PC-9 (cell line): ENCODE data around the gene DPM2. TPM values are rescaled to one million over a fixed set of nuclear protein-coding genes. Genes with fewer than 3 reads are reported as not detected.

ENCODE experiments used
- BruUV-seq: library from RNA; stranded (reverse); fragments of 400-500 nt; replicated peaks from 2 replicates; lab custom pipeline; 2021; lab: Mats Ljungman, UMichigan
- CTCF ChIA-PET: fragments of 300-600 bp; sonication (Branson Sonifier 250); formaldehyde crosslinking; loops from one replicate; lab custom pipeline; 2022; ENCODE audit warnings: antibody characterized with exemption; lab: Charles Lee
- POLR2A ChIA-PET: fragments of 300-600 bp; sonication (Branson Sonifier 250); formaldehyde crosslinking; loops from one replicate; lab custom pipeline; 2022; ENCODE audit warnings: antibody characterized with exemption; ENCODE audit not compliant: unreplicated experiment; lab: Charles Lee
- DNase-seq, 2 experiments: peaks; one replicate each; pipeline versions ENCODE4 v3.0.0 to v3.0.0-alpha.2; 2015 to 2022; ENCODE audit warnings: mixed read lengths in 1 of 2
- H2AFZ ChIP-seq: fragments of 200-600 bp; sonication (generic); 2 replicates; pipeline ENCODE4 v1.8.1; 2017; ENCODE audit warnings: antibody characterized with exemption
- H3F3A ChIP-seq: fragments of 200-600 bp; sonication (generic); 2 replicates; pipeline ENCODE4 v1.8.1; 2017; ENCODE audit warnings: antibody characterized with exemption, mild to moderate bottlenecking, low read depth; ENCODE audit not compliant: insufficient read depth
- H3K27ac ChIP-seq: fragments of 200-600 bp; sonication (generic); 2 replicates; pipeline ENCODE4 v1.6.1; 2016; ENCODE audit warnings: mixed run types
- H3K27me3 ChIP-seq: fragments of 200-600 bp; sonication (generic); 2 replicates; pipeline ENCODE4 v1.6.1; 2016; ENCODE audit warnings: low read depth, mixed run types; ENCODE audit not compliant: insufficient read depth
- H3K36me3 ChIP-seq: fragments of 200-600 bp; sonication (generic); 2 replicates; pipeline ENCODE4 v1.6.1; 2016; ENCODE audit warnings: low read depth, mixed run types
- H3K4me1 ChIP-seq: fragments of 200-600 bp; sonication (generic); replicated peaks from 2 replicates; pipeline ENCODE4 v1.6.1; 2016; ENCODE audit warnings: mixed run types; ENCODE audit not compliant: insufficient read depth
- H3K4me2 ChIP-seq: fragments of 200-600 bp; sonication (generic); 2 replicates; pipeline ENCODE4 v1.6.1; 2017; ENCODE audit warnings: mixed run types
- H3K4me3 ChIP-seq: fragments of 200-600 bp; sonication (generic); 2 replicates; pipeline ENCODE4 v1.6.1; 2016; ENCODE audit warnings: mixed run types
- H3K79me2 ChIP-seq: fragments of 200-600 bp; sonication (generic); 2 replicates; pipeline ENCODE4 v1.6.1; 2017; ENCODE audit warnings: low read depth, mixed run types
- H3K9me2 ChIP-seq: fragments of 200-600 bp; sonication (generic); 2 replicates; pipeline ENCODE4 v1.8.1; 2017; ENCODE audit warnings: mild to moderate bottlenecking; ENCODE audit not compliant: insufficient read depth
- H3K9me3 ChIP-seq: fragments of 200-600 bp; sonication (generic); 2 replicates; pipeline ENCODE4 v1.8.1; 2016; ENCODE audit warnings: low read depth; ENCODE audit not compliant: insufficient read depth
- H4K20me1 ChIP-seq: fragments of 200-600 bp; sonication (generic); 2 replicates; pipeline ENCODE4 v1.8.1; 2017; ENCODE audit not compliant: insufficient read depth
- CTCF ChIP-seq: fragments of 200-600 bp; sonication (generic); conservative IDR thresholded peaks from 2 replicates; pipeline ENCODE4 v1.6.1; 2017; ENCODE audit warnings: mixed run types, antibody characterized with exemption, mild to moderate bottlenecking, moderate library complexity
- EZH2 ChIP-seq: fragments of 200-600 bp; sonication (generic); IDR thresholded peaks from 2 replicates; pipeline ENCODE4 v1.8.0; 2017; ENCODE audit warnings: antibody characterized with exemption, low read depth
- intact Hi-C: fragments of 100-400 bp; cut with micrococcal nuclease; formaldehyde crosslinking; loops from one replicate; pipeline ENCODE4 v1.10.0; 2022; ENCODE audit not compliant: unreplicated experiment
- total RNA-seq: library from RNA; stranded (reverse); gene quantifications from 2 replicates; pipeline ENCODE4 v1.2.3, GENCODE V29; 2021

The DPM2 gene
- total RNA-seq, 1 experiment from 2014 or later = 79.4 TPM

DNA sequence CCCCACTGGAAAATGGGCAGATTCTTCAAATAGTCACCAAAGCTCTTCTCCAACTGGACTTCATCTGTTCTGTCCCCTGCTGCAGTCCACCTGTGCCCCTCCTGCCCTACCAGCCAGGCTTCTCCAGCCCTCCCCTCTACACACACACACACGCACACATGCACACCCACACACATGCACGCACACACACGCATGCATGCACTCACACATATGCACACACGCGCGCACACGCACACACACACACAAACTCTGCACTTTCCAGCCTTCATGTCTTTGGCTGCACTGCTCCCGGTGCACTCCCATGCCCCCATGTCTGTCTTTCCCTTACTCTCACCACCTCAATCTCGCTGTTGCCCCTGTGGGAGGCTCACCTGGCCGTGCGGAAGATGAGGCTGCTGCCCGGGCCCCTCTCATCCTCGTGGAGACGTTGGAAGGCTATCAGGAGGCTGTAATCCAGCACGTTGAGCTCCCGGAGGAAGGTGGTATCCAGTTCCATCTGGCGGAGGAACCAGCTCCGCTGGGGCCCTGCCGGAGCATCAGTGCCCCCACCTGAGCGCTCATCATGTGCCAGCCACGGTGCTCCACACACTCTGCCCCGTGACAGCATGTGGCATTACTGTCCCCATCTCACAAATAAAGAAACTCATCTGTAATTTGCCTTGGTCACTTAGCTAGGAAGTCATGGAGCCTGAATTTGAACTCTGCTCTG, 12.8 kb downstream of the DPM2 start:
- Histone ChIP-seq H3K27me3 (no peaks in the 10 kb centered on the region), H4K20me1 (no peaks in the 10 kb centered on the region), H3K79me2 (no peaks in the 10 kb centered on the region), H3K4me1 (peaks cover 32% of the 10 kb centered on the region), H3K4me2 (no peak overlapping the region), H2AFZ (no peak overlapping the region), H3K27ac (no peak overlapping the region), H3K36me3 (no peaks in the 10 kb centered on the region), H3K9me2 (no peaks in the 10 kb centered on the region), H3K4me3 (no peak overlapping the region), H3K9me3 (no peaks in the 10 kb centered on the region), H3F3A (peaks cover 51% of the 10 kb centered on the region; the same call in 1 of the 2 replicates)
- ChIA-PET POLR2A (interaction anchor here (0.6 kb wide), 1 partner anchor 124 kb away, joined by 10 read pairs; no protein-coding TSS in a partner anchor), CTCF (no interaction called here)
- intact Hi-C loops = no loop called here
- DNase-seq = no peak
- no TSS peak for BruUV-seq
- TF ChIP-seq EZH2 (no peak), CTCF (no peak)

GRCh38 chr9:127923771-127924170, 13.9 kb downstream of the DPM2 start:
- H3K4me2 ChIP-seq = no peak overlapping the region
- no TSS peak for BruUV-seq
- TF ChIP-seq CTCF = no peak
- no peak for TF ChIP-seq EZH2
- no peaks in the 10 kb centered on the region for H3K36me3 ChIP-seq
- H3K9me3 ChIP-seq = no peaks in the 10 kb centered on the region
- intact Hi-C loops = no loop called here
- H3F3A ChIP-seq = peaks cover 52% of the 10 kb centered on the region
- no peaks in the 10 kb centered on the region for H4K20me1 ChIP-seq
- ChIA-PET CTCF (no interaction called here), POLR2A (no interaction called here)
- no peaks in the 10 kb centered on the region for H3K9me2 ChIP-seq
- DNase-seq = peak in 1 of 2 experiments; percentile 53
- H3K27me3 ChIP-seq = no peaks in the 10 kb centered on the region
- no peak overlapping the region for H3K4me3 ChIP-seq
- H2AFZ ChIP-seq = no peak overlapping the region
- H3K79me2 ChIP-seq = no peaks in the 10 kb centered on the region
- no peak overlapping the region for H3K27ac ChIP-seq
- H3K4me1 ChIP-seq = peaks cover 37% of the 10 kb centered on the region

DNA sequence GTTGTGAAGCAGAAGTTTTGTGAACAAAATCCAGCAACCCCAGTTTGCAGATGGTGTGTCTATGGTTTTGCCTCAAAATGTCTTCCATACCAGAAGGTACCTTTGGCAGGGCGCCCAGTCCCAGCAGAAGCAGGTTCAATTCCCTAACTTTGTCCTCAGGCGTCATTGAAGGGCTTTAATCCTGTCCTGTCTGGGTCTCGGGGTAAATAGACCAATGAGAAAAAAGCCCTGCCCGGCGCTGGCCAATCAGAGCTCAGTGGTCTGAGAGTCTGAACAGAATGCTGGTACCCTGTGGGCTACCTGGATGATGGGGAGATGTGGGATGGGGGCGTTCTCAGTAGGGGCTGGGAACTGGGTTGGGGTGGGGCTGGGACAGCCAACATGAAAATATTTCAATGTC, 14.6 kb downstream of the DPM2 start:
- peaks cover 52% of the 10 kb centered on the region for H3F3A ChIP-seq
- intact Hi-C loops = no loop called here

More for the DNA sequence above, 14.6 kb downstream of the DPM2 start:
- Histone ChIP-seq H3K4me2 (no peak overlapping the region), H3K36me3 (no peaks in the 10 kb centered on the region), H2AFZ (no peak overlapping the region), H3K9me3 (no peaks in the 10 kb centered on the region), H3K4me1 (peaks cover 37% of the 10 kb centered on the region), H3K27ac (no peak overlapping the region), H3K79me2 (no peaks in the 10 kb centered on the region), H3K4me3 (no peak overlapping the region), H3K9me2 (no peaks in the 10 kb centered on the region), H3K27me3 (no peaks in the 10 kb centered on the region), H4K20me1 (no peaks in the 10 kb centered on the region)
- ChIA-PET CTCF (interaction anchor here (0.6 to 0.7 kb wide), 3 partner anchors 190 to 201 kb away, joined by 3 to 4 read pairs (median 3); no protein-coding TSS in a partner anchor), POLR2A (no interaction called here)
- BruUV-seq = no TSS peak
- TF ChIP-seq CTCF = no peak
- TF ChIP-seq EZH2 = no peak
- DNase-seq = no peak
